GM23338 (cell line): ENCODE data around the gene MEX3B. TPM values are rescaled to one million over a fixed set of nuclear protein-coding genes. Genes with fewer than 3 reads are reported as not detected.

ENCODE experiments used
- ATAC-seq: fragments of 200-7000 bp; cut with Tn5 transposase; 3 replicates; pipeline ENCODE4 v1.9.1; 2020
- DNase-seq: peaks from one replicate; pipeline ENCODE4 v3.0.0-alpha.2; 2015; ENCODE audit warnings: low spot score
- H2AFZ ChIP-seq: fragments of 200-600 bp; sonication (generic); 2 replicates; pipeline ENCODE4 v1.8.0; 2016; ENCODE audit warnings: antibody characterized with exemption, mild to moderate bottlenecking, moderate library complexity
- H3F3A ChIP-seq: fragments of 200-600 bp; sonication (generic); replicated peaks from 2 replicates; pipeline ENCODE4 v1.8.0; 2017; ENCODE audit warnings: antibody characterized with exemption, mixed run types, low read depth
- H3K27ac ChIP-seq: fragments of 200-600 bp; sonication (generic); 2 replicates; pipeline ENCODE4 v1.6.1; 2016; ENCODE audit warnings: low read depth
- H3K27me3 ChIP-seq: fragments of 200-600 bp; sonication (generic); 2 replicates; pipeline ENCODE4 v1.8.0; 2016; ENCODE audit warnings: mild to moderate bottlenecking, mixed run types, moderate library complexity; ENCODE audit not compliant: insufficient read depth
- H3K36me3 ChIP-seq: fragments of 200-600 bp; sonication (generic); 2 replicates; pipeline ENCODE4 v1.8.0; 2016; ENCODE audit warnings: mild to moderate bottlenecking; ENCODE audit not compliant: insufficient read depth
- H3K4me1 ChIP-seq: fragments of 200-600 bp; sonication (generic); 2 replicates; pipeline ENCODE4 v1.8.0; 2016; ENCODE audit warnings: mild to moderate bottlenecking, moderate library complexity; ENCODE audit not compliant: insufficient read depth
- H3K4me2 ChIP-seq: fragments of 200-600 bp; sonication (generic); 2 replicates; pipeline ENCODE4 v1.7.1; 2017; ENCODE audit warnings: mixed run types
- H3K4me3 ChIP-seq: fragments of 200-600 bp; sonication (generic); 2 replicates; pipeline ENCODE4 v1.6.1; 2016; ENCODE audit warnings: mixed run types
- H3K79me2 ChIP-seq: fragments of 200-600 bp; sonication (generic); replicated peaks from 2 replicates; pipeline ENCODE4 v1.8.0; 2017; ENCODE audit warnings: mild to moderate bottlenecking; ENCODE audit not compliant: insufficient read depth
- H3K9me2 ChIP-seq: fragments of 200-600 bp; sonication (generic); 2 replicates; pipeline ENCODE4 v1.8.0; 2017; ENCODE audit not compliant: insufficient read depth
- H4K20me1 ChIP-seq: fragments of 200-600 bp; sonication (generic); replicated peaks from 2 replicates; pipeline ENCODE4 v1.8.0; 2017; ENCODE audit warnings: mild to moderate bottlenecking; ENCODE audit not compliant: insufficient read depth
- H3K27ac Mint-ChIP-seq: 2 replicates; pipeline ENCODE4 v1.8.0; 2020; ENCODE audit warnings: inconsistent platforms, mild to moderate bottlenecking, moderate library complexity, mixed read lengths
- H3K27me3 Mint-ChIP-seq: 3 replicates; pipeline ENCODE4 v1.8.0; 2022; ENCODE audit warnings: low read depth, mild to moderate bottlenecking, moderate library complexity, mixed read lengths, inconsistent platforms; ENCODE audit not compliant: insufficient read depth, poor library complexity
- H3K36me3 Mint-ChIP-seq: 3 replicates; pipeline ENCODE4 v1.8.0; 2021; ENCODE audit warnings: low read depth, mild to moderate bottlenecking, inconsistent platforms, moderate library complexity, mixed read lengths
- H3K4me1 Mint-ChIP-seq: 3 replicates; pipeline ENCODE4 v1.8.0; 2020; ENCODE audit warnings: mild to moderate bottlenecking, inconsistent platforms, mixed read lengths
- H3K4me3 Mint-ChIP-seq: 3 replicates; pipeline ENCODE4 v1.8.0; 2021; ENCODE audit warnings: moderate library complexity, mild to moderate bottlenecking, inconsistent platforms, mixed read lengths
- H3K9me3 Mint-ChIP-seq: 3 replicates; pipeline ENCODE4 v1.8.0; 2020; ENCODE audit warnings: moderate library complexity, mild to moderate bottlenecking, inconsistent platforms, mixed read lengths
- CREB1 ChIP-seq: fragments of 250-450 bp; sonication (Bioruptor Pico); IDR thresholded peaks from 2 replicates; pipeline ENCODE4 v1.5.0; 2020; ENCODE audit warnings: low read depth, mild to moderate bottlenecking, moderate library complexity
- EZH2 ChIP-seq: fragments of 200-600 bp; sonication (generic); IDR thresholded peaks from one replicate; pipeline ENCODE4 v1.8.0; 2017; ENCODE audit warnings: antibody characterized with exemption, mild to moderate bottlenecking, low read depth; ENCODE audit not compliant: unreplicated experiment
- EZH2phosphoT487 ChIP-seq: fragments of 200-600 bp; sonication (generic); IDR thresholded peaks from one replicate; pipeline ENCODE4 v1.8.1; 2018; ENCODE audit warnings: antibody characterized with exemption; ENCODE audit not compliant: unreplicated experiment
- JUNB ChIP-seq: IDR thresholded peaks from one replicate; pipeline ENCODE4 v1.6.1; 2016; ENCODE audit warnings: antibody characterized with exemption; ENCODE audit not compliant: unreplicated experiment
- POLR2AphosphoS5 ChIP-seq: IDR thresholded peaks from 2 replicates; pipeline ENCODE4 v1.6.1; 2016; ENCODE audit warnings: antibody characterized with exemption, low read depth
- ZNF114 ChIP-seq: fragments of 250-450 bp; sonication (Bioruptor Pico); IDR thresholded peaks from 2 replicates; pipeline ENCODE4 v1.5.0; 2020; ENCODE audit warnings: mild to moderate bottlenecking, moderate library complexity
- ZNF331 ChIP-seq: fragments of 250-450 bp; sonication (Bioruptor Pico); IDR thresholded peaks from 2 replicates; pipeline ENCODE4 v1.5.0; 2020; ENCODE audit warnings: low read depth, mild to moderate bottlenecking, moderate library complexity
- ZNF462 ChIP-seq: fragments of 250-450 bp; sonication (Bioruptor Pico); IDR thresholded peaks from 2 replicates; pipeline ENCODE4 v1.5.0; 2020; ENCODE audit warnings: mild to moderate bottlenecking, moderate library complexity
- polyA plus RNA-seq: library from polyadenylated mRNA; unstranded; fragments of >200 nt; fragmentation: Nextera tagmentation; extraction: Ambion mirVana; gene quantifications from 2 replicates; pipeline ENCODE4 v1.2.1, GENCODE V29; 2016
- total RNA-seq: library from RNA; depleted of rRNA; stranded (reverse); fragments of >200 nt; shearing (Covaris generic); gene quantifications from 2 replicates; pipeline ENCODE4 v1.2.3, GENCODE V29; 2014
- TF ChIP-seq, protein P1 (sequence below): IDR thresholded peaks from 2 replicates; pipeline ENCODE4 v1.6.1; 2016; ENCODE audit warnings: antibody characterized with exemption
- TF ChIP-seq, protein P2 (sequence below), 2 experiments: fragments of 200-600 bp in 1 of 2; sonication (generic) in 1 of 2; conservative IDR thresholded peaks; 2 replicates each; pipeline versions ENCODE4 v1.5.1 to v1.6.1; 2016 to 2017; ENCODE audit warnings: antibody characterized with exemption in 2 of 2, low read depth in 2 of 2, mild to moderate bottlenecking in 2 of 2, moderate library complexity in 1 of 2
- TF ChIP-seq, protein P3 (sequence below): IDR thresholded peaks from one replicate; pipeline ENCODE4 v1.6.1; 2018; ENCODE audit warnings: antibody characterized with exemption; ENCODE audit not compliant: unreplicated experiment

The MEX3B gene
- total and polyA plus RNA-seq, 2 experiments from 2014 or later = 5.3 to 15.7 TPM

GRCh38 chr15:82058517-82059204 is 12.8 kb upstream of the MEX3B start:
- ATAC-seq = peak; percentile 21
- H3K27me3 ChIP-seq = peaks cover 75% of the 10 kb centered on the region
- peak overlapping the region; percentile 77 for H3K4me3 ChIP-seq
- H4K20me1 ChIP-seq = no peaks in the 10 kb centered on the region
- no peak for TF ChIP-seq ZNF462
- TF ChIP-seq, protein P1, sequence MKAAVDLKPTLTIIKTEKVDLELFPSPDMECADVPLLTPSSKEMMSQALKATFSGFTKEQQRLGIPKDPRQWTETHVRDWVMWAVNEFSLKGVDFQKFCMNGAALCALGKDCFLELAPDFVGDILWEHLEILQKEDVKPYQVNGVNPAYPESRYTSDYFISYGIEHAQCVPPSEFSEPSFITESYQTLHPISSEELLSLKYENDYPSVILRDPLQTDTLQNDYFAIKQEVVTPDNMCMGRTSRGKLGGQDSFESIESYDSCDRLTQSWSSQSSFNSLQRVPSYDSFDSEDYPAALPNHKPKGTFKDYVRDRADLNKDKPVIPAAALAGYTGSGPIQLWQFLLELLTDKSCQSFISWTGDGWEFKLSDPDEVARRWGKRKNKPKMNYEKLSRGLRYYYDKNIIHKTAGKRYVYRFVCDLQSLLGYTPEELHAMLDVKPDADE = no peak
- no peak for TF ChIP-seq ZNF331
- no peak for TF ChIP-seq ZNF114 (CRISPR knock-in tag)
- TF ChIP-seq EZH2phosphoT487 = no peak
- TF ChIP-seq JUNB = no peak
- TF ChIP-seq, protein P2, sequence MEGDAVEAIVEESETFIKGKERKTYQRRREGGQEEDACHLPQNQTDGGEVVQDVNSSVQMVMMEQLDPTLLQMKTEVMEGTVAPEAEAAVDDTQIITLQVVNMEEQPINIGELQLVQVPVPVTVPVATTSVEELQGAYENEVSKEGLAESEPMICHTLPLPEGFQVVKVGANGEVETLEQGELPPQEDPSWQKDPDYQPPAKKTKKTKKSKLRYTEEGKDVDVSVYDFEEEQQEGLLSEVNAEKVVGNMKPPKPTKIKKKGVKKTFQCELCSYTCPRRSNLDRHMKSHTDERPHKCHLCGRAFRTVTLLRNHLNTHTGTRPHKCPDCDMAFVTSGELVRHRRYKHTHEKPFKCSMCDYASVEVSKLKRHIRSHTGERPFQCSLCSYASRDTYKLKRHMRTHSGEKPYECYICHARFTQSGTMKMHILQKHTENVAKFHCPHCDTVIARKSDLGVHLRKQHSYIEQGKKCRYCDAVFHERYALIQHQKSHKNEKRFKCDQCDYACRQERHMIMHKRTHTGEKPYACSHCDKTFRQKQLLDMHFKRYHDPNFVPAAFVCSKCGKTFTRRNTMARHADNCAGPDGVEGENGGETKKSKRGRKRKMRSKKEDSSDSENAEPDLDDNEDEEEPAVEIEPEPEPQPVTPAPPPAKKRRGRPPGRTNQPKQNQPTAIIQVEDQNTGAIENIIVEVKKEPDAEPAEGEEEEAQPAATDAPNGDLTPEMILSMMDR (conservative IDR thresholded peaks at IDR 0.05; ENCODE audit: low read depth in 2 of 2) = no peak
- TF ChIP-seq CREB1 (CRISPR knock-in tag) = no peak
- TF ChIP-seq, protein P3, sequence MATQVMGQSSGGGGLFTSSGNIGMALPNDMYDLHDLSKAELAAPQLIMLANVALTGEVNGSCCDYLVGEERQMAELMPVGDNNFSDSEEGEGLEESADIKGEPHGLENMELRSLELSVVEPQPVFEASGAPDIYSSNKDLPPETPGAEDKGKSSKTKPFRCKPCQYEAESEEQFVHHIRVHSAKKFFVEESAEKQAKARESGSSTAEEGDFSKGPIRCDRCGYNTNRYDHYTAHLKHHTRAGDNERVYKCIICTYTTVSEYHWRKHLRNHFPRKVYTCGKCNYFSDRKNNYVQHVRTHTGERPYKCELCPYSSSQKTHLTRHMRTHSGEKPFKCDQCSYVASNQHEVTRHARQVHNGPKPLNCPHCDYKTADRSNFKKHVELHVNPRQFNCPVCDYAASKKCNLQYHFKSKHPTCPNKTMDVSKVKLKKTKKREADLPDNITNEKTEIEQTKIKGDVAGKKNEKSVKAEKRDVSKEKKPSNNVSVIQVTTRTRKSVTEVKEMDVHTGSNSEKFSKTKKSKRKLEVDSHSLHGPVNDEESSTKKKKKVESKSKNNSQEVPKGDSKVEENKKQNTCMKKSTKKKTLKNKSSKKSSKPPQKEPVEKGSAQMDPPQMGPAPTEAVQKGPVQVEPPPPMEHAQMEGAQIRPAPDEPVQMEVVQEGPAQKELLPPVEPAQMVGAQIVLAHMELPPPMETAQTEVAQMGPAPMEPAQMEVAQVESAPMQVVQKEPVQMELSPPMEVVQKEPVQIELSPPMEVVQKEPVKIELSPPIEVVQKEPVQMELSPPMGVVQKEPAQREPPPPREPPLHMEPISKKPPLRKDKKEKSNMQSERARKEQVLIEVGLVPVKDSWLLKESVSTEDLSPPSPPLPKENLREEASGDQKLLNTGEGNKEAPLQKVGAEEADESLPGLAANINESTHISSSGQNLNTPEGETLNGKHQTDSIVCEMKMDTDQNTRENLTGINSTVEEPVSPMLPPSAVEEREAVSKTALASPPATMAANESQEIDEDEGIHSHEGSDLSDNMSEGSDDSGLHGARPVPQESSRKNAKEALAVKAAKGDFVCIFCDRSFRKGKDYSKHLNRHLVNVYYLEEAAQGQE = no peak
- no peak for TF ChIP-seq EZH2
- TF ChIP-seq POLR2AphosphoS5 = no peak
- Mint-ChIP-seq H3K9me3 (no peaks in the 10 kb centered on the region), H3K4me1 (peaks cover 40% of the 10 kb centered on the region), H3K4me3 (peak overlapping the region; percentile 72), H3K27me3 (peaks cover 30% of the 10 kb centered on the region), H3K27ac (no peak overlapping the region), H3K36me3 (no peaks in the 10 kb centered on the region)
- peak overlapping the region; percentile 97 for H2AFZ ChIP-seq
- no peaks in the 10 kb centered on the region for H3K36me3 ChIP-seq
- H3K79me2 ChIP-seq = no peaks in the 10 kb centered on the region
- peaks cover 39% of the 10 kb centered on the region for H3K4me1 ChIP-seq
- peaks cover 4% of the 10 kb centered on the region; the same call in 1 of the 2 replicates for H3F3A ChIP-seq
- DNase-seq = peak; percentile 36
- H3K4me2 ChIP-seq = peak overlapping the region; percentile 91
- no peaks in the 10 kb centered on the region for H3K9me2 ChIP-seq
- H3K27ac ChIP-seq = no peak overlapping the region
